Measurements from ENCODE around the gene GANAB.

The GANAB gene

GRCh38 chr11:62575156-62575555, 71.3 kb downstream of the GANAB start:
- DNase-seq (ENCODE audit: low read depth in 4 of 4, low spot score in 1 of 4) = no peak

All from stimulated activated CD4-positive, alpha-beta T cell treated with anti-CD3 and anti-CD28 coated beads, Interleukin-1b, Interleukin-23, amount 100 ng/mL, for 24 hours (primary cell).